NCI-H2107 (cell line): ENCODE measurements around the gene GABBR2.
"Not testable (repeated sequence)": the region's sequence is repeated elsewhere in the genome, so short reads cannot be mapped to it uniquely, and the experiment has no call there.

Experiments
- DNase-seq: peaks from one replicate; lab custom pipeline; 2025; lab: John Stamatoyannopoulos, UW

The GABBR2 gene

GRCh38 chr9:98479967-98480847 lies 228.5 kb downstream of the GABBR2 start:
- DNase-seq: no peak

GRCh38 chr9:98479449-98479848 lies 229.3 kb downstream of the GABBR2 start:
- no peak for DNase-seq

- no peak for DNase-seq
Measured at GRCh38 chr9:98477884-98478283, 230.9 kb downstream of the GABBR2 start.

- no peak for DNase-seq
Measured at GRCh38 chr9:98472216-98472615, 236.5 kb downstream of the GABBR2 start.

DNA sequence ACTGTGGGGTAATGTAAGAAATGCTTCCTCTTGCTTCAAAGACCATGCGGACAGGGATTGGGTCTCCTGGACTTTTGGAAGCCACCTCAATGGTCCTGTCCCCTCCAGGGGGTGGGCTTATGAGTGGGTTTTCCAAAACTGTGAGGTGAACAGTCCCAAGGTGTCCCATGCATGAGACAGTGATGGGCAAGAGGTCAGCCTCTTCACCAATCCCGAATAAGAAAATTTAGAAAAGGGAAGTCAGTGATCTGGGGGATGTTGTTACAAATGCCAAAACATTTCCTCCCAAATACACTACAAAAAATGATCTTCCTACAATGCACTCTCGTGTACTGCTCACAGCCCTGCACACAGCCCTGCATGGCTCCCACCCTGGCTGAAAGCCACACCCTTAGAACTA lies 237.6 kb downstream of the GABBR2 start:
- DNase-seq: no peak

- DNase-seq: no peak
Measured at GRCh38 chr9:98468567-98469239, 240.0 kb downstream of the GABBR2 start.

- no peak for DNase-seq
Measured at GRCh38 chr9:98465799-98466198, 242.9 kb downstream of the GABBR2 start.

- not testable (repeated sequence) for DNase-seq
Measured at GRCh38 chr9:98464156-98464690, 244.5 kb downstream of the GABBR2 start.

GRCh38 chr9:98462310-98462709 lies 246.4 kb downstream of the GABBR2 start:
- DNase-seq: no peak

- no peak for DNase-seq
Measured at GRCh38 chr9:98460704-98461103, 248.0 kb downstream of the GABBR2 start.

DNA sequence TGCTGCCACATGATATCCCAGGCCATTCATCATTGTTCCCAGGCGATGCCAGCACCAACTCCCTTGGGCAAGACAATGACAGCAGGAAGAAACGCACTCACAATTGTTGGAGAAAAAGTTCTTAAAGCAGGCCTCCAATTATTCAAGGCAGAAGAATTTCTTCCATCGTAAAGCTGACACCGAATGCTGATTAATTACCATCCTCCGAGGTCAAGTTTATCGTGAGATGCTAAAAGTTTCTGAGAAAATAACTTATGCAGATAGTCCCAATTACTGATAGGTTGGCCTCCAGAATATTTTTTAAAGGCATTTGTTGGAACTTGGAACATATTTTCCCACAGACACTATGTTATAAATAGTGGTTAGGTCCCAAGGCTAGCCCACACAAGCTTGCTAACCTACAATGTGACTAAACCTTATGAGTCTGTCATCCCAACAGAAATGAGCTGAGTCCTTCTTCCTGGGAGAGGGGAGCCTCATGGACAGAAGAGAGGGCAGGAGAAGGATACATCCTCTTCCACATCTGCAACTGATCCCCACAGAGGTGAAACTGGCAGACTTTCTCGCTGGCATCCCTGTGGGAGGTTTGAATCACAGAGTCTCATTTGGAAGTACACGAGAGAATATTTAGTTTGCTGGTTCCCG lies 250.9 kb downstream of the GABBR2 start:
- no peak for DNase-seq

DNA sequence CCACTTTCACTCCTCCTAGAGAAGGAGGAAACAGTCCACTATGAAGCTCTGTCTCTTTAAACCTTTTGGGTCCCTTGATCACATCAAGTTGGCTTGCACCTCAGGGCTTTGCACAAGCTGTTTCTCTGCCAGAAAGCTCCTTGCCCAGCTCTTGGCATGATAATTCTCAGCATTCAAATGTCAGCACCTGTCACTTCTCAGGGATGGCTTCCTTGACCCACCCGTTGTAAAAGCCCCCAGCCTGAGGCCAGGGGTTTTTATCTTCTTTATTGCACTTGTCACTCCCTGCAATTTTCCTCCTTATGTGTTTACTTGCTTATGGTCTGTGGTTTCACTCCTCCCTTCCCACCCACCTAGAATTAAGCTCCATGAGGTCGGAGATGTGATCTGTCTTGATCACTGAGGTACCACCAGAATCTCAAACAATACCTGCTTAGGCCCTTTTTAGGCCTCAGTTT lies 252.6 kb downstream of the GABBR2 start:
- no peak for DNase-seq

DNA sequence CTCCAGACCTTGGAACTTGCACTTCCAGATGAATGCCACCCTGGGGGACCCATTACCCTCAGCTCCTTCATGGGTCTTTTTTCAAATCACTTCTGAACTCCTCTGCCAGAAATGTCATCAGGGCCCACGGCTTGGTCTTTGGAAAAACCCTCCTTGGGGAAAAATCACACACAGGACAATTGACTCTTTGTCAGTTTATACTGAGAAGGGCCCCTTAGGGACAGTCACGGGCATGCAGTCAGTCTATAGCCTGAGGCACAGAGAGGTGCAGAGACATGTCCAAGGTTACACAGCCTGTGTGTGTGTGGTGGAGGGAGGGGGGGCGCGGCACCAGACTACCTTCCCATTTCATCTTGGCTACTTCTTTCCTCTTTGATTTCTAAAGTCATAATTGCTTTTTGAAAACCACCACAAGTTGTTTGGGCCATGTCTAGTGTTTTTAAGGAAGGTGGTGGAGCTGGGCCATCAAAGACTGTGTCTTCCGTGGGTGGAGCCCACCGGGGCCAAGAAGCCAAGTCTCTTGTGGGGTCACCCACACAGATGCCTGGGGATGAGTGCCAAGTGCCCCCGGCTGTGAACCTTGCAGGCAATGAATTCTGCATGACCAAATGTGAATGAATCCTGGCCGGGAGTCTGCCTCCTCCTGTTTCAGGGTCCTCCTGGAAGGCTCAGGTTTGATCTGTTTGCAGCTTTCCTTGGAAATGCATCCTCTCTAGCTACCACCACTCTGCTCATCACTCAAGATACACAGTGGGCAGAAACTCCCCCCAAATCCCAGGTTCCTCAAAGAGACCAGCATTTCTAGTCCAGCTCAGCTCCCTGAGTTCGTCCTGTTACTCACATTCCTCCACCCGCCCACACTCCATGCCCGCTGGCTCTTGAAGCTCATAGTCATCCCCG lies 253.2 kb downstream of the GABBR2 start:
- no peak for DNase-seq

DNA sequence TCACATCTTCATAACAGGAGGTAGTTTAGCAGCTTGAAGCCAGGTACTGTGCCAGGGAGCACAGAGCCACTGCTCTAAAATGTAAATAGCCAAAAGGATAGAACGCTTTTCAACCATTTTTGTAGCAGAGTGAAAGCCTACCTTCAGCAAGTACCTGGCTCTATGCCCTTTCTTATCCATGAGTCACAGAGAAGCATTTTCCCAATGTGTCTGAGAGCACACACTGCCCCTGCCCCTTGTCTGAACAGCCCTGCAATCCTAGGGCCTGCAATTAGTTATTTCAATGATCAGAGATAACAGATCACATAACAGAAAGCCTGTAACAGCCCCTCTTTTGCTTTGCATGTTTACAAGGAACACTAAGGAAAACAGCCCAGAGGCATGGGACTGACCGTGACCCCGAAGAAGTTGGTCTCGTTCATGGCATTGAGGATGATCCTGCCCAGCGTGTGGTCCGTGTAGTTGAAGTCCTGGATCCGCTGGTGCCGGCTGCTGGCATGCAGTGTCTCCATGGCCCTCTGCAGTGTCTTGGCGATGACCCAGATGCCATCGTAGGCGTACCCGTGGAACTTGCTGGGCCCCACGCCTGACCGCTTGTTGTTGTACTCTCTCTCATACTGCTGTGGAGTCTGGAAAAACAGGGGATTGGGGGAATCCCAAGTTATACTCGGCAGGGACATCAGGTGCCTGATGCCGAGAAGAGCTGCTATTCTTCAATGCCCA lies 255.0 kb downstream of the GABBR2 start:
- DNase-seq: no peak

- no peak for DNase-seq
Measured at GRCh38 chr9:98451576-98451975, 257.2 kb downstream of the GABBR2 start.

- DNase-seq: no peak
Measured at GRCh38 chr9:98450496-98450895, 258.2 kb downstream of the GABBR2 start.

DNA sequence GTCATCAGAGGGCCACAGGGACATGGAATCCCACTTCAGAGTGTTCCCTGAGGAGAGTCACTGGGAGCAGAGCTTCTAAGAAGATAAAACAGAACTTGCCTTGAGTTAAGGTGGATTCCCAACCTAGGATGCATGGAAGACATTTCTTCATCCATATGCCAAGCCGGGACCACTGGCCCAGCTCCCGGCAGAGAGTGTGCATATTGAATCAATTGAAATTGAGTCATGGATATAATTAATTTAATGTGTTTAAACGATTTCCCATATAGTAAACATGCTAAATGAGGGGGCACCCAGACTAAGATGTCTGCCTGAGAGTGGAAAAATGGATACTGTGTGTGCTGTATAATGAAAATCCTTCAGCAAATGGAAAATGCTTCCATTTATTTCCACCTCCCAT lies 258.9 kb downstream of the GABBR2 start:
- no peak for DNase-seq

GRCh38 chr9:98445576-98445975 lies 263.2 kb downstream of the GABBR2 start:
- no peak for DNase-seq

- no peak for DNase-seq
Measured at GRCh38 chr9:98444601-98445000, 264.1 kb downstream of the GABBR2 start.

- no peak for DNase-seq
Measured at GRCh38 chr9:98442541-98442940, 266.2 kb downstream of the GABBR2 start.

- DNase-seq: no peak
Measured at GRCh38 chr9:98442114-98442513, 266.6 kb downstream of the GABBR2 start.
